H1 (cell line): ENCODE measurements around the gene TMEM164. TPM values are rescaled to one million over a fixed set of nuclear protein-coding genes. Genes with fewer than 3 reads are reported as not detected.

ENCODE experiments used
- CTCF ChIA-PET: fragments of 300-600 bp; sonication (Branson Sonifier 250); formaldehyde crosslinking; loops from one replicate; lab custom pipeline; 2021; ENCODE audit not compliant: partially characterized antibody; lab: Charles Lee
- POLR2A ChIA-PET: fragments of 300-600 bp; sonication (Branson Sonifier 250); formaldehyde crosslinking; loops from one replicate; lab custom pipeline; 2021; ENCODE audit warnings: inconsistent platforms; ENCODE audit not compliant: partially characterized antibody; lab: Charles Lee
- DNase-seq, 2 experiments: peaks; one replicate each; pipeline versions ENCODE4 v3.0.0 to v3.0.0-alpha.2; 2010 to 2022; ENCODE audit warnings: low spot score in 2 of 2, low read depth in 1 of 2, mixed read lengths in 1 of 2
- FAIRE-seq: peaks from 2 replicates; lab custom pipeline; 2011; peaks lifted over from hg19 to GRCh38; lab: Jason Lieb, UNC
- H2AFZ ChIP-seq: 2 replicates; pipeline ENCODE4 v1.8.1; 2012; ENCODE audit warnings: low read length, inconsistent platforms
- H2AK5ac ChIP-seq: 2 replicates; pipeline ENCODE4 v1.6.1; 2013; ENCODE audit warnings: low read depth, low read length
- H2BK120ac ChIP-seq: replicated peaks from 2 replicates; pipeline ENCODE3; 2013; ENCODE audit warnings: low read depth, low read length, inconsistent platforms
- H2BK12ac ChIP-seq: 2 replicates; pipeline ENCODE4 v1.6.1; 2013; ENCODE audit warnings: low read depth, low read length
- H2BK15ac ChIP-seq: 2 replicates; pipeline ENCODE4 v1.6.1; 2013; ENCODE audit warnings: low read length
- H2BK20ac ChIP-seq: 2 replicates; pipeline ENCODE4 v1.6.1; 2013; ENCODE audit warnings: low read length
- H2BK5ac ChIP-seq: 2 replicates; pipeline ENCODE4 v1.6.1; 2013; ENCODE audit warnings: low read depth, low read length
- H3K14ac ChIP-seq: 2 replicates; pipeline ENCODE4 v1.6.1; 2013; ENCODE audit warnings: inconsistent platforms; ENCODE audit not compliant: insufficient read length
- H3K18ac ChIP-seq: 2 replicates; pipeline ENCODE4 v1.6.1; 2013; ENCODE audit warnings: low read length; ENCODE audit errors: extremely low read depth
- H3K23ac ChIP-seq: 2 replicates; pipeline ENCODE4 v1.6.1; 2013; ENCODE audit warnings: inconsistent platforms; ENCODE audit not compliant: insufficient read length
- H3K23me2 ChIP-seq: 2 replicates; pipeline ENCODE4 v1.6.1; 2013; ENCODE audit warnings: low read depth, low read length
- H3K27ac ChIP-seq: 2 replicates; pipeline ENCODE4 v1.6.1; 2011; ENCODE audit warnings: low read depth, low read length, inconsistent platforms
- H3K27me3 ChIP-seq, 4 experiments: replicated peaks in 1 of 4; 1 replicate in 1 of 4; 2 replicates in 3 of 4; pipeline versions ENCODE4 v1.6.1 to v1.8.1; 2011 to 2013; ENCODE audit warnings: low read length in 3 of 4, mild to moderate bottlenecking in 3 of 4, inconsistent platforms in 2 of 4, mixed read lengths in 2 of 4, moderate library complexity in 1 of 4; ENCODE audit not compliant: control insufficient read depth in 3 of 4, insufficient read depth in 3 of 4; ENCODE audit errors: extremely low read depth in 1 of 4
- H3K36me3 ChIP-seq, 4 experiments: 2 replicates each; pipeline versions ENCODE4 v1.6.1 to v1.8.1; 2011 to 2013; ENCODE audit warnings: mild to moderate bottlenecking in 4 of 4, low read length in 3 of 4, moderate library complexity in 2 of 4, control low read depth in 1 of 4, inconsistent platforms in 1 of 4; ENCODE audit not compliant: insufficient read depth in 4 of 4, control insufficient read depth in 2 of 4
- H3K4ac ChIP-seq: replicated peaks from 2 replicates; pipeline ENCODE3; 2013; ENCODE audit warnings: low read length, low read depth, mixed read lengths, inconsistent platforms; ENCODE audit not compliant: insufficient read length
- H3K4me1 ChIP-seq, 4 experiments: replicated peaks in 1 of 4; 1 replicate in 1 of 4; 2 replicates in 3 of 4; pipeline versions ENCODE4 v1.6.1 to v1.8.1; 2011 to 2013; ENCODE audit warnings: low read length in 3 of 4, inconsistent platforms in 2 of 4, mixed read lengths in 1 of 4; ENCODE audit not compliant: insufficient read depth in 4 of 4, control insufficient read depth in 3 of 4
- H3K4me2 ChIP-seq, 2 experiments: 2 replicates each; pipeline versions ENCODE4 v1.6.1 to v1.8.1; 2011 to 2013; ENCODE audit warnings: low read depth in 2 of 2, low read length in 2 of 2, control low read depth in 1 of 2, inconsistent platforms in 1 of 2, mild to moderate bottlenecking in 1 of 2; ENCODE audit not compliant: insufficient read depth in 1 of 2
- H3K4me3 ChIP-seq, 4 experiments: fragments of 200-600, 300-600 bp in 1 of 4; sonication (generic), shearing (Covaris generic), sonication (Bioruptor Twin) in 1 of 4; 2 replicates each; pipeline versions ENCODE4 v1.5.1 to v1.8.1; 2011 to 2016; ENCODE audit warnings: low read length in 4 of 4, low read depth in 3 of 4, control low read depth in 2 of 4, inconsistent platforms in 2 of 4, mild to moderate bottlenecking in 2 of 4, mixed read lengths in 1 of 4, moderate library complexity in 1 of 4; ENCODE audit not compliant: insufficient read depth in 2 of 4; ENCODE audit errors: extremely low read depth in 1 of 4
- H3K56ac ChIP-seq: replicated peaks from 2 replicates; pipeline ENCODE3; 2013; ENCODE audit warnings: low read depth, mild to moderate bottlenecking, mixed read lengths, low read length, inconsistent platforms; ENCODE audit not compliant: insufficient read length
- H3K79me1 ChIP-seq: 2 replicates; pipeline ENCODE4 v1.6.1; 2013; ENCODE audit warnings: low read depth, low read length, control low read depth
- H3K79me2 ChIP-seq, 2 experiments: 2 replicates each; pipeline versions ENCODE4 v1.6.1 to v1.8.1; 2012 to 2013; ENCODE audit warnings: low read length in 2 of 2, mild to moderate bottlenecking in 2 of 2, inconsistent platforms in 1 of 2; ENCODE audit not compliant: insufficient read depth in 2 of 2, control insufficient read depth in 1 of 2
- H3K9ac ChIP-seq, 4 experiments: replicated peaks in 1 of 4; 1 replicate in 1 of 4; 2 replicates in 3 of 4; pipeline versions ENCODE4 v1.6.1 to v1.8.1; 2011 to 2013; ENCODE audit warnings: low read depth in 3 of 4, low read length in 3 of 4, control low read depth in 2 of 4, mild to moderate bottlenecking in 2 of 4, moderate library complexity in 2 of 4, inconsistent platforms in 1 of 4; ENCODE audit errors: extremely low read depth in 1 of 4
- H3K9me3 ChIP-seq, 2 experiments: 2 replicates each; pipeline versions ENCODE4 v1.6.1 to v1.8.1; 2012 to 2013; ENCODE audit warnings: mild to moderate bottlenecking in 2 of 2, moderate library complexity in 2 of 2, control low read depth in 1 of 2, inconsistent platforms in 1 of 2, low read depth in 1 of 2, low read length in 1 of 2, mixed read lengths in 1 of 2; ENCODE audit not compliant: insufficient read depth in 2 of 2
- H4K20me1 ChIP-seq, 2 experiments: replicated peaks in 1 of 2; 2 replicates each; pipeline versions ENCODE3 to v1.8.1; 2011 to 2013; ENCODE audit warnings: inconsistent platforms in 2 of 2, low read length in 2 of 2, mild to moderate bottlenecking in 1 of 2; ENCODE audit not compliant: insufficient read depth in 2 of 2, control insufficient read depth in 1 of 2
- H4K5ac ChIP-seq: 2 replicates; pipeline ENCODE4 v1.6.1; 2013; ENCODE audit warnings: low read length, low read depth, mixed read lengths, inconsistent platforms; ENCODE audit not compliant: insufficient read length
- H4K8ac ChIP-seq: 2 replicates; pipeline ENCODE4 v1.8.0; 2013; ENCODE audit warnings: mild to moderate bottlenecking, moderate library complexity, low read length, inconsistent platforms; ENCODE audit not compliant: insufficient read depth; ENCODE audit errors: extremely low read depth
- H4K91ac ChIP-seq: replicated peaks from 2 replicates; pipeline ENCODE3; 2013; ENCODE audit warnings: low read length, mixed read lengths, inconsistent platforms; ENCODE audit not compliant: insufficient read length
- POU5F1 ChIP-seq: IDR thresholded peaks from 2 replicates; pipeline ENCODE4 v1.6.1; 2011; ENCODE audit warnings: low read depth, mild to moderate bottlenecking, low read length, moderate library complexity
- SP2 ChIP-seq: IDR thresholded peaks from 2 replicates; pipeline ENCODE4 v1.6.1; 2012; ENCODE audit warnings: mild to moderate bottlenecking, low read length, inconsistent platforms
- WGBS, 2 experiments: shearing (Covaris generic) in 1 of 2; methylation state at CpG; one replicate each; pipeline versions ENCODE4 v1.1.6 to v1.1.7; 2013 to 2015; ENCODE audit warnings: low lambda C conversion rate in 2 of 2, mixed read lengths in 2 of 2, inconsistent platforms in 1 of 2, low coverage in 1 of 2, missing lambda C conversion rate in 1 of 2; ENCODE audit not compliant: insufficient replicate concordance in 2 of 2, insufficient coverage in 1 of 2, insufficient read length in 1 of 2; ENCODE audit errors: extremely low coverage in 1 of 2, missing lambda C conversion rate in 1 of 2; 5-methylcytosine and 5-hydroxymethylcytosine counted together
- polyA plus RNA-seq, 7 experiments: library from polyadenylated mRNA; depleted of rRNA in 3 of 7; stranded (reverse) in 5 of 7; unstranded in 2 of 7; fragments of >200 nt in 5 of 7; fragments of 200-250 nt in 2 of 7; gene quantifications; 1 replicate in 5 of 7; 2 replicates in 1 of 7; 4 replicates in 1 of 7; pipeline versions ENCODE4 v1.2.1 to v1.2.3, GENCODE V29; 2011 to 2013; ENCODE audit warnings: missing spikeins in 2 of 7, mixed read lengths in 2 of 7
- total RNA-seq: library from RNA; stranded (reverse); fragmentation: NEBNext Ultra II Directional; extraction: Animal tissue kit (Norgen Biotek cat#: 25700); gene quantifications from 2 replicates; pipeline ENCODE4 v1.2.1, GENCODE V29; 2021

Gene TMEM164
- total and polyA plus RNA-seq, 2 of the 8 experiments (the other 6 are each of a cell fraction or from before 2014, with no cell fraction given), result 7.3 to 14.8 TPM

- FAIRE-seq, result no peak
- H3K14ac ChIP-seq, result no peak overlapping the region
Measured at GRCh38 chrX:109997786-109998452, 5.0 kb upstream of the TMEM164 start.

More at GRCh38 chrX:109997786-109998452, 5.0 kb upstream of the TMEM164 start:
- Histone ChIP-seq H3K23ac (no peak overlapping the region), H2BK5ac (no peak overlapping the region), H2BK12ac (no peak overlapping the region), H3K18ac (no peak overlapping the region), H2BK15ac (no peak overlapping the region), H2BK20ac (no peak overlapping the region), H4K20me1 (no peaks in the 10 kb centered on the region), H3K79me1 (no peaks in the 10 kb centered on the region), H2AFZ (no peak overlapping the region), H3K4me2 (no peak overlapping the region), H4K5ac (no peak overlapping the region), H3K56ac (no peak overlapping the region), H3K9ac (no peak overlapping the region), H2AK5ac (no peak overlapping the region), H4K91ac (no peak overlapping the region), H3K4me3 (no peak overlapping the region), H3K79me2 (no peaks in the 10 kb centered on the region), H3K4me1 (peaks cover 0 to 6% (median 0%) of the 10 kb centered on the region in 4 experiments; a peak in 4 of 7 replicates), H4K8ac (no peak overlapping the region), H3K27me3 (no peaks in the 10 kb centered on the region), H3K27ac (no peak overlapping the region), H3K4ac (no peak overlapping the region), H3K23me2 (no peaks in the 10 kb centered on the region), H3K36me3 (no peaks in the 10 kb centered on the region), H2BK120ac (no peak overlapping the region), H3K9me3 (no peaks in the 10 kb centered on the region)
- WGBS, 2 experiments, result 76% methylated on average over 6 of the region's 6 CpGs; no CpG with 5 or more reads in 1 of the 2 experiments
- CTCF ChIA-PET, result interaction anchor here (0.6 to 1.7 kb wide), 3 partner anchors 9 to 256 kb away, joined by 3 to 4 read pairs (median 3); no protein-coding TSS in a partner anchor
- no peak for DNase-seq
- POLR2A ChIA-PET, result interaction anchor here (0.6 kb wide), 1 partner anchor 74 kb away, joined by 4 read pairs; no protein-coding TSS in a partner anchor
- no peak for TF ChIP-seq POU5F1
- no peak for TF ChIP-seq SP2
